HG02938 (cell line): ENCODE results near the gene CCDC169.
"Not testable (repeated sequence)": the region's sequence is repeated elsewhere in the genome, so short reads cannot be mapped to it uniquely, and the experiment has no call there.

Experiments used
- ATAC-seq: cut with Tn5 transposase; IDR thresholded peaks from one replicate; pipeline ENCODE4 v1.9.1; 2021; ENCODE audit warnings: mild to moderate bottlenecking, moderate library complexity; ENCODE audit not compliant: unreplicated experiment

CCDC169 gene

GRCh38 chr13:36297366-36298338 is at the start of gene CCDC169:
CCDC169 (minus strand) TSS chr13:36297814; CDS start chr13:36297719, 95 bp downstream.
- peak; percentile 59 for ATAC-seq

DNA sequence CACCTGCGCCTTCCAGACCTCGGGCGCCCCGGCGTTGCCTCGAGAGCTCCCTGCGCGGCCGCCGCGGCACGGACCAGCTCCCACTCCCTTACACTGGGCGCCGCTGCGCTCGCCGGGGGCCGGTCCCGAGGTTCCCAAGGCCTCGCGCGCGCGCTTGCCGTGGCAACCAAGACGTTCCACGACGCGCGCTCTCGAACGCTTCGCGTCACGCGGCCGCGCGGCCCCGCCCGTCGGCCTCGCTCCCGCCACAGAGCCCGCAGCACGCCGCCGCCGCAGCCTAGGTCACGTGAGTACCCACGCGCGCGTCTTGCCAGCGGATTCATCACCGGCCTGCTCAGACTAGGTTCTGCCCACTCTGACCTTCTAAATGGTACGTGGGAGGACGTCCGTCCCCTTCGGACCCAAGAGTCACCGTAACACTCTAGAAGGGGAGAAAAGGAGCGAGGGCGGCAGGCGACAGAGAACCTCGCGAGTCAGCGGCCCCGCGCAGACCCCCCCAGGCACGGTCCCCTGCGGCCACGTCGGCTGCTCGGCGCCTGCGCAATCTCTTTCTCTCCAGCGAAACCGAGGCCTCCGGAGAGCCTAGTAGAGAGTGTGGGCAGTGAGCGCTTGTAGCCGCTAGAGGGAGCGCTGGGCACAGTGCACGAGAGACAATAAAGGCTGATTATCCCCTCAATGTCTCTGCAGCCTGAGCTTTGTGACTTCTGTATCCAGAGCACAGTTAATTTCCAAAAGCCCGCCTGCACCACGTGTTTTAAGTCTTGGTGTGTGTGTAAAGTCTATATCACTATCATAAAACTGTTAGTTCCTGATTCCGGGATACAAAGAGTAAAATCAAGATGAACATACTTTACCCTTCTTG is 48.8 kb upstream of the CCDC169 start, which contains the start of gene SPART:
TSS of gene SPART (minus strand) at position 173 of the 862 bp plus-strand sequence. CDS start 10,564 bp downstream, outside the sequence.
- peak; percentile 92 for ATAC-seq

- no peak for ATAC-seq
Measured at GRCh38 chr13:36345438-36346221, 48.0 kb upstream of the CCDC169 start.

GRCh38 chr13:36344886-36345437 is 47.3 kb upstream of the CCDC169 start:
- ATAC-seq = no peak

GRCh38 chr13:36344173-36344572 is 46.6 kb upstream of the CCDC169 start:
- no peak for ATAC-seq

DNA sequence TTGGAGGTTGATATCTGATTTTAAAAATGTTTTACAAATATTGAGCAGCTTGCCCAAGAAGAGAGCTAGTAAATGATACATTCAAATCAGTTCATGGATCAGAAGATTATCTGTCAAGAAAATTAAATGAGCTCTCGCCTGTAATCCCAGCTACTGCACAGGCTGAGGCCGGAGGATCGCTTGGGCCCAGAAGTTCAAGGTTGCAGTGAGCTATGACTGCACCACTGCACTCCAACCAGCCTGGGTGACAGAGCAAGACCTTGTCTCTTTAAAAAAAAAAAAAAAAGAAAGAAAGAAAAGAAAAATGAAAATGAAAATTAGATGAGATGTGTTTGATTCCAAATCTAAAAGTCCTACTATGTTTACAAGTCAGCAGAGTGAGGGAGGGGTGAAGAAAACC is 46.2 kb upstream of the CCDC169 start:
- ATAC-seq = no peak

GRCh38 chr13:36342715-36343114 is 45.1 kb upstream of the CCDC169 start:
- ATAC-seq = no peak

DNA sequence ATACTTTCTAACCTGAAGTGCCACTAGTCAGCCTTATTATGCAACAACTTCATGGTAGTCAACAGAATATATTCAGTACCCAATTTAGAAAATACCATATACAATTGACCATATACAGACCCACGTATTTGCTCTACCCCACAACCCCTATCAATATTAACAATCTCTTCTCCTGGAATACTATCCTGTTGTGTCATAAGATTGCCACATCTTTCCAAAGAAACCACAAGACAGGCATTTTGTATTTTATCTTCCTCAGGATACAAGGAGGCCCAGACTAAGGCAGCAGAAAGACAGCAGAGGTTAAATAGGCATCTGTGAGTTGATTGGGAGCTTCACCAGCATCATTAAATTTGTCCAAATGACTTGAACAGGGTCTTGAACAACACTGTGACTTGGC is 44.1 kb upstream of the CCDC169 start:
- no peak for ATAC-seq

- no peak for ATAC-seq
Measured at GRCh38 chr13:36339600-36340155, 42.1 kb upstream of the CCDC169 start.

DNA sequence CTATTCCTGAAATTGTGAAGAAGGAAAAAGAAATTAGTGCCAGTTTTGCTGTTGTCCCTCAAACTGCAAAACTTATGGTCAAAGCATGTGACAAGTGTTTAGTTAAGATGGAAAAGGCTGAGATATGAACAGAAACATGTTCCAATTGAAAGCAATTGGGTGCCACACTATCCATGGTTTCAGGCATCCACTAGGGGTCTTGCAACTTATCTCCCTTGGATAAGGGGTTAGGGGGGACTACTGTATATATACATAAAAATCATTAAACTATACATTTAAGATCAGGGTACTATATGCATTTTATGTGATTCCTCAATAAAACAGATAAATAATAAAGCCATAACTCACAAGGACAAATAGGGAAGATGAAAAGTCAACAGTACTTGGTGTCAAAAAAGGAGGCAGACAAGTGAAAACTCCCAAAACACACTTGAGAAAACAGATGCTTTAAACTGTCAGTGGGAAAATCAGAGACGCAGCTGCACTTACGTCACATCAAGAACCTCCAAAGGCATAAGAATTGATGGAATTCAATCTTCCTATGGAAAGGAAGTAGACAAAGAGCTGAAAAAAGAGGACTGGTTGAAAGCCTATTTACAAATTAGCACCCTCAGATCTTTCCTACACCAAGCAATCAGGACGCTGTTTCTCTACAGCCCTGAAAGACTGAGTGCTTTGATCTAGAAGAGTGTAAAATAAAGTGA is 40.5 kb upstream of the CCDC169 start:
- no peak for ATAC-seq

- no peak for ATAC-seq
Measured at GRCh38 chr13:36332986-36333385, 35.4 kb upstream of the CCDC169 start.

DNA sequence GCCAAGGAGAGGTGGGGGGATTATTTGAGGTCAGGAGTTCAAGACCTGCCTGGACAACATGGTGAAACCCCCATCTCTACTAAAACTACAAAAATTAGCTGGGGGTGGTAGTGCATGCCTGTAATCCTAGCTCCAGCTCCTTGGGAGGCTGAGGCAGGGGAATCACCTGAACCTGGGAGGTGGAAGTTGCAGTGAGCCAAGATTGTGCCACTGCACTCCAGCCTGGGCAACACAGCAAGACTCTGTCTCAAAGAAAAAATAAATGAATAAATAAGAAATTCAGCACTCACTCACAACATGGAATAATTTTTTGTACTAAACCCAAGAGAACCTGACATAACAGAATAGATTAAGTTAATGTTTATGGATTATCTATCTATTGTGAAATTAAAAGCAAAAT is 34.6 kb upstream of the CCDC169 start:
- not testable (repeated sequence) for ATAC-seq

- ATAC-seq = no peak
Measured at GRCh38 chr13:36331280-36331679, 33.7 kb upstream of the CCDC169 start.

GRCh38 chr13:36329361-36329760 is 31.7 kb upstream of the CCDC169 start:
- ATAC-seq = no peak

- no peak for ATAC-seq
Measured at GRCh38 chr13:36328821-36329220, 31.2 kb upstream of the CCDC169 start.

DNA sequence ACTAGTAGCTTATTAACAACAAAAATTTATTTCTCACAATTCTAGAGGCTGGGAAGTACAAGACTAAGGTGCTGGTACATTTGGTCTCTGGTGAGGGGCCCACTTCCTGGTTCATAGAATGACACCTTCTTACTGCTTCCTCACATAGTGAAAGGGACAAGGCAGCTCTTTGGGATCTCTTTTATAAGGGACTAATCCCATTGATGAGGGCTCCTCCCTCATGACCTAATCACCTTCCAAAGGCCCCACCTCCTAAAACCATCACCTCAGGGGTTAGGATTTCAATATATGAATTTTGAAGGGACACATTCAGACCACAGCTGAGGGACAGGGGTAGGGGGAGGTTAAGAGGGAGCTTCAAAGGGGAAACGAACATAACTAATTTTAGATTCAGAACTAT is 28.3 kb upstream of the CCDC169 start:
- ATAC-seq = no peak

DNA sequence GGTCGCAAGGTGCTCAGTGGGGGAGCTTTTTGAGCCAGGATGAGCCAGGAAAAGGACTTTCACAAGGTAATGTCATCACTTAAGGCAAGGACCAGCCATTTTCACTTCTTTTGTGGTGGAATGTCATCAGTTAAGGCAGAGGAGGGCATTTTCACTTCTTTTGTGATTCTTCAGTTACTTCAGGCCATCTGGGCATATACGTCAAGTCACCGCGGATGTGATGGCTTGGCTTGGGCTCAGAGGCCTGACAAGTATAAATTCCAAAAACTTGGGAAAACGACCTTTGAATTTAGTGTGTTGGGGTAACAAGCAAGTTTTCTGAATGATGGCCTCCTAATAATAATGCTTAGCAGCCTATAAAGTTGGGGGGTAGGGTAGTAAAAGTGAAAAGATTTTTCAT is 27.3 kb upstream of the CCDC169 start:
- ATAC-seq = not testable (repeated sequence)

DNA sequence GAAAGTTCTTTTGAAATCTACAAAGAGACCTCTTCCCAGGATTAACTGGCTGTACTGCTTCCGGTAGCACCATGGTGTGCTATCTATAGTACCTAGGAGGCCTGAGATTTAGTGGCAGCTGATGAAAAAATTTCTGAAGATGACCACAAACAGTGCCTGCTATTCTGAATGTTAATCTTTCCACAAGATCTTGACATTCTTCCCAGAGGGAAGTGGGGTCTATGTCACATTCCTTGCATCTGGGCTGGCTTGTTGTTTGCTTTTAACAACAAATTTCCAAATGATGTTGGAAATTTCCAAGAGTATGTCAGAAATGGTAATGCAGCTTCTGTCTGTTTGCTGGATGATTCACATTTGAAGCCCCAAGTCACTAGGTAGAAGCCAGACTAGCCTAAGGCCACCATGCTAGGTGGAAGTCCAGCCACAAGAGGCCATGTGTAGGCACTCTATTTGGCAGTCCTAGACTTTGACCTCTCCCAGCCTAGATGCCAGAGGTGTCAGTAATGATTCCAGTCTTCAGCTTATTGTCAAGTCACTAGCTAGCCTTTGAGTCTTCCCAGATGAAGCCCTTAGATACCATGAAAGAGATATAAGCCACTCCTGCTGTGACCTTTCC is 26.4 kb upstream of the CCDC169 start:
- no peak for ATAC-seq

- no peak for ATAC-seq
Measured at GRCh38 chr13:36323408-36323807, 25.8 kb upstream of the CCDC169 start.
